ENCODE data around the gene CACNA1A.

Gene CACNA1A

DNA sequence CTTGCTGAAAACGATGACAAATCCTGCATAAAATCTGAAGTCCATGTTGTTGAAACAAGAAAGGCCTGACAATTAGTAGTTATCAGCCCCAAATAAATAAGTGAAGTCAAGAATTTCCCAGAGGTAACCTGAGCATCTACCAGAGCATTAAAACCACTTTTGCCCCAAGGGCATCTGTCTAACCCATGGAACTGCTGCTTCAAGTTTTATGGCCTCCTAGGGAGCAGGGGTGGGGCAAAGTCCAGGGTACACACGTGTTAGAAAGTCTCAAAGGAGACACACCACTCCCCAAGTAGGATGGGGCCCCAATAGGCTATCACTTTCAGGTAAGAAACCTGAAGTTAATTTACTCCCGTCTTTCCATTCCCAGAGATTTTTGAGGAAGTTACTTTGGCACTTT lies 81.1 kb downstream of the CACNA1A start:
- H3K4me3 ChIP-seq (ENCODE audit: low read depth, low read length) = no peak overlapping the region
- H3K36me3 ChIP-seq (ENCODE audit: control insufficient read depth in 2 of 2, insufficient read depth in 1 of 2, low read length in 2 of 2) = no peaks in the 10 kb centered on the region
- H3K4me1 ChIP-seq (ENCODE audit: control insufficient read depth, insufficient read depth, low read length) = no peaks in the 10 kb centered on the region
- H3K27ac ChIP-seq (ENCODE audit: extremely low read depth, low read depth, low read length) = no peak overlapping the region
- POLR2A ChIA-PET = no interaction called here
- CTCF ChIA-PET = interaction anchor here (1.0 kb wide), 1 partner anchor 147 kb away, joined by 9 read pairs; no protein-coding TSS in a partner anchor
- H3K9me3 ChIP-seq (ENCODE audit: control insufficient read depth, insufficient read depth, low read depth, low read length) = no peaks in the 10 kb centered on the region
- TF ChIP-seq ZNF350 (tag by site-specific recombination; IDR thresholded peaks at IDR 0.05) (no peak), ZNF23 (tag by site-specific recombination; IDR thresholded peaks at IDR 0.05; ENCODE audit: borderline replicate concordance) (no peak), ZNF274 (IDR thresholded peaks at IDR 0.05; ENCODE audit: low read length) (no peak), ZNF274 (tag by site-specific recombination; IDR thresholded peaks at IDR 0.05; ENCODE audit: borderline replicate concordance) (no peak), ZIC2 (tag by site-specific recombination; IDR thresholded peaks at IDR 0.05) (no peak), ZNF394 (tag by site-specific recombination; IDR thresholded peaks at IDR 0.05; ENCODE audit: borderline replicate concordance) (no peak), HOXA7 (CRISPR knock-in tag; IDR thresholded peaks at IDR 0.05; ENCODE audit: borderline replicate concordance) (no peak), RBAK (tag by site-specific recombination; IDR thresholded peaks at IDR 0.05) (no peak), ZNF747 (tag by site-specific recombination; IDR thresholded peaks at IDR 0.05) (no peak), ZNF48 (tag by site-specific recombination; IDR thresholded peaks at IDR 0.05) (no peak), ZNF76 (tag by site-specific recombination; IDR thresholded peaks at IDR 0.05; ENCODE audit: borderline replicate concordance, low read depth) (no peak)
- TF ChIP-seq, protein P1, sequence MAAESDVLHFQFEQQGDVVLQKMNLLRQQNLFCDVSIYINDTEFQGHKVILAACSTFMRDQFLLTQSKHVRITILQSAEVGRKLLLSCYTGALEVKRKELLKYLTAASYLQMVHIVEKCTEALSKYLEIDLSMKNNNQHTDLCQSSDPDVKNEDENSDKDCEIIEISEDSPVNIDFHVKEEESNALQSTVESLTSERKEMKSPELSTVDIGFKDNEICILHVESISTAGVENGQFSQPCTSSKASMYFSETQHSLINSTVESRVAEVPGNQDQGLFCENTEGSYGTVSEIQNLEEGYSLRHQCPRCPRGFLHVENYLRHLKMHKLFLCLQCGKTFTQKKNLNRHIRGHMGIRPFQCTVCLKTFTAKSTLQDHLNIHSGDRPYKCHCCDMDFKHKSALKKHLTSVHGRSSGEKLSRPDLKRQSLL (tag by site-specific recombination; IDR thresholded peaks at IDR 0.05) = no peak
- TF ChIP-seq, protein P2, sequence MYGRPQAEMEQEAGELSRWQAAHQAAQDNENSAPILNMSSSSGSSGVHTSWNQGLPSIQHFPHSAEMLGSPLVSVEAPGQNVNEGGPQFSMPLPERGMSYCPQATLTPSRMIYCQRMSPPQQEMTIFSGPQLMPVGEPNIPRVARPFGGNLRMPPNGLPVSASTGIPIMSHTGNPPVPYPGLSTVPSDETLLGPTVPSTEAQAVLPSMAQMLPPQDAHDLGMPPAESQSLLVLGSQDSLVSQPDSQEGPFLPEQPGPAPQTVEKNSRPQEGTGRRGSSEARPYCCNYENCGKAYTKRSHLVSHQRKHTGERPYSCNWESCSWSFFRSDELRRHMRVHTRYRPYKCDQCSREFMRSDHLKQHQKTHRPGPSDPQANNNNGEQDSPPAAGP (tag by site-specific recombination; IDR thresholded peaks at IDR 0.05) = no peak
- TF ChIP-seq, protein P3, sequence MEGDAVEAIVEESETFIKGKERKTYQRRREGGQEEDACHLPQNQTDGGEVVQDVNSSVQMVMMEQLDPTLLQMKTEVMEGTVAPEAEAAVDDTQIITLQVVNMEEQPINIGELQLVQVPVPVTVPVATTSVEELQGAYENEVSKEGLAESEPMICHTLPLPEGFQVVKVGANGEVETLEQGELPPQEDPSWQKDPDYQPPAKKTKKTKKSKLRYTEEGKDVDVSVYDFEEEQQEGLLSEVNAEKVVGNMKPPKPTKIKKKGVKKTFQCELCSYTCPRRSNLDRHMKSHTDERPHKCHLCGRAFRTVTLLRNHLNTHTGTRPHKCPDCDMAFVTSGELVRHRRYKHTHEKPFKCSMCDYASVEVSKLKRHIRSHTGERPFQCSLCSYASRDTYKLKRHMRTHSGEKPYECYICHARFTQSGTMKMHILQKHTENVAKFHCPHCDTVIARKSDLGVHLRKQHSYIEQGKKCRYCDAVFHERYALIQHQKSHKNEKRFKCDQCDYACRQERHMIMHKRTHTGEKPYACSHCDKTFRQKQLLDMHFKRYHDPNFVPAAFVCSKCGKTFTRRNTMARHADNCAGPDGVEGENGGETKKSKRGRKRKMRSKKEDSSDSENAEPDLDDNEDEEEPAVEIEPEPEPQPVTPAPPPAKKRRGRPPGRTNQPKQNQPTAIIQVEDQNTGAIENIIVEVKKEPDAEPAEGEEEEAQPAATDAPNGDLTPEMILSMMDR (tag by site-specific recombination; IDR thresholded peaks at IDR 0.05) = no peak
- TF ChIP-seq, protein P4, sequence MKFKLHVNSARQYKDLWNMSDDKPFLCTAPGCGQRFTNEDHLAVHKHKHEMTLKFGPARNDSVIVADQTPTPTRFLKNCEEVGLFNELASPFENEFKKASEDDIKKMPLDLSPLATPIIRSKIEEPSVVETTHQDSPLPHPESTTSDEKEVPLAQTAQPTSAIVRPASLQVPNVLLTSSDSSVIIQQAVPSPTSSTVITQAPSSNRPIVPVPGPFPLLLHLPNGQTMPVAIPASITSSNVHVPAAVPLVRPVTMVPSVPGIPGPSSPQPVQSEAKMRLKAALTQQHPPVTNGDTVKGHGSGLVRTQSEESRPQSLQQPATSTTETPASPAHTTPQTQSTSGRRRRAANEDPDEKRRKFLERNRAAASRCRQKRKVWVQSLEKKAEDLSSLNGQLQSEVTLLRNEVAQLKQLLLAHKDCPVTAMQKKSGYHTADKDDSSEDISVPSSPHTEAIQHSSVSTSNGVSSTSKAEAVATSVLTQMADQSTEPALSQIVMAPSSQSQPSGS (tag by site-specific recombination; IDR thresholded peaks at IDR 0.05; ENCODE audit: low read depth) = no peak

DNA sequence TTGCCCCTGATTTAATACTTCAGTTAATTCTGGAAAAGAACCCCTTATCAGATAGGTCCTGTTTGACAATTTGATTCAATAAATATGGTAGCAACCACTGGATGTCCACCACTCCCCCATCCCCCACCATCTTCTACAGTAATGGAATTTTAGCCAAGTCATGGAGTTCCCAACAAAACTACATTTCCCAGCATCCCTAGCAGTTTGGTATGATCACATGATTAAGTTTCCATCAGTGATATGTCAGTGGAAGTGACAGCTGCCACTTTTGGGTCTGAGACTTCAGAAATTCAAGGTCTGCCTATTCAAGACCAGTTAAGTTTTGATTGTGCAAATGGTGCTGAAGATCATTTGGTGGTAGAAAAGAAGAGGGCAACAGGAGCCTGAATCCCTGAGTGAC lies 85.5 kb downstream of the CACNA1A start:
- Histone ChIP-seq H3K9me3 (ENCODE audit: control insufficient read depth, insufficient read depth, low read depth, low read length) (no peaks in the 10 kb centered on the region), H3K27ac (ENCODE audit: extremely low read depth, low read depth, low read length) (no peak overlapping the region), H3K36me3 (ENCODE audit: control insufficient read depth in 2 of 2, insufficient read depth in 1 of 2, low read length in 2 of 2) (no peaks in the 10 kb centered on the region), H3K4me3 (ENCODE audit: low read depth, low read length) (no peak overlapping the region), H3K4me1 (ENCODE audit: control insufficient read depth, insufficient read depth, low read length) (no peaks in the 10 kb centered on the region)
- CTCF ChIA-PET = interaction anchor here (0.5 to 1.0 kb wide), 2 partner anchors 10 to 172 kb away, joined by 4 read pairs; no protein-coding TSS in a partner anchor
- POLR2A ChIA-PET = no interaction called here
- TF ChIP-seq ZBTB1 (tag by site-specific recombination; IDR thresholded peaks at IDR 0.05) (no peak), KLF9 (tag by site-specific recombination; IDR thresholded peaks at IDR 0.05; ENCODE audit: low read depth) (no peak), ZNF354C (tag by site-specific recombination; IDR thresholded peaks at IDR 0.05; ENCODE audit: borderline replicate concordance, low read depth) (no peak), ZNF548 (tag by site-specific recombination; IDR thresholded peaks at IDR 0.05) (no peak), ZNF211 (tag by site-specific recombination; IDR thresholded peaks at IDR 0.05; ENCODE audit: low read depth) (no peak), ZNF157 (tag by site-specific recombination; IDR thresholded peaks at IDR 0.05) (no peak), ZSCAN30 (tag by site-specific recombination; IDR thresholded peaks at IDR 0.05) (no peak), ZNF501 (tag by site-specific recombination; IDR thresholded peaks at IDR 0.05) (no peak), ZNF2 (tag by site-specific recombination; IDR thresholded peaks at IDR 0.05) (no peak)
- TF ChIP-seq, protein P5, sequence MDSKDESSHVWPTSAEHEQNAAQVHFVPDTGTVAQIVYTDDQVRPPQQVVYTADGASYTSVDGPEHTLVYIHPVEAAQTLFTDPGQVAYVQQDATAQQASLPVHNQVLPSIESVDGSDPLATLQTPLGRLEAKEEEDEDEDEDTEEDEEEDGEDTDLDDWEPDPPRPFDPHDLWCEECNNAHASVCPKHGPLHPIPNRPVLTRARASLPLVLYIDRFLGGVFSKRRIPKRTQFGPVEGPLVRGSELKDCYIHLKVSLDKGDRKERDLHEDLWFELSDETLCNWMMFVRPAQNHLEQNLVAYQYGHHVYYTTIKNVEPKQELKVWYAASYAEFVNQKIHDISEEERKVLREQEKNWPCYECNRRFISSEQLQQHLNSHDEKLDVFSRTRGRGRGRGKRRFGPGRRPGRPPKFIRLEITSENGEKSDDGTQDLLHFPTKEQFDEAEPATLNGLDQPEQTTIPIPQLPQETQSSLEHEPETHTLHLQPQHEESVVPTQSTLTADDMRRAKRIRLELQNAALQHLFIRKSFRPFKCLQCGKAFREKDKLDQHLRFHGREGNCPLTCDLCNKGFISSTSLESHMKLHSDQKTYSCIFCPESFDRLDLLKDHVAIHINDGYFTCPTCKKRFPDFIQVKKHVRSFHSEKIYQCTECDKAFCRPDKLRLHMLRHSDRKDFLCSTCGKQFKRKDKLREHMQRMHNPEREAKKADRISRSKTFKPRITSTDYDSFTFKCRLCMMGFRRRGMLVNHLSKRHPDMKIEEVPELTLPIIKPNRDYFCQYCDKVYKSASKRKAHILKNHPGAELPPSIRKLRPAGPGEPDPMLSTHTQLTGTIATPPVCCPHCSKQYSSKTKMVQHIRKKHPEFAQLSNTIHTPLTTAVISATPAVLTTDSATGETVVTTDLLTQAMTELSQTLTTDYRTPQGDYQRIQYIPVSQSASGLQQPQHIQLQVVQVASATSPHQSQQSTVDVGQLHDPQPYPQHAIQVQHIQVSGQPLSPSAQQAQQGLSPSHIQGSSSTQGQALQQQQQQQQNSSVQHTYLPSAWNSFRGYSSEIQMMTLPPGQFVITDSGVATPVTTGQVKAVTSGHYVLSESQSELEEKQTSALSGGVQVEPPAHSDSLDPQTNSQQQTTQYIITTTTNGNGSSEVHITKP (tag by site-specific recombination; IDR thresholded peaks at IDR 0.05) = no peak
- TF ChIP-seq, protein P6, sequence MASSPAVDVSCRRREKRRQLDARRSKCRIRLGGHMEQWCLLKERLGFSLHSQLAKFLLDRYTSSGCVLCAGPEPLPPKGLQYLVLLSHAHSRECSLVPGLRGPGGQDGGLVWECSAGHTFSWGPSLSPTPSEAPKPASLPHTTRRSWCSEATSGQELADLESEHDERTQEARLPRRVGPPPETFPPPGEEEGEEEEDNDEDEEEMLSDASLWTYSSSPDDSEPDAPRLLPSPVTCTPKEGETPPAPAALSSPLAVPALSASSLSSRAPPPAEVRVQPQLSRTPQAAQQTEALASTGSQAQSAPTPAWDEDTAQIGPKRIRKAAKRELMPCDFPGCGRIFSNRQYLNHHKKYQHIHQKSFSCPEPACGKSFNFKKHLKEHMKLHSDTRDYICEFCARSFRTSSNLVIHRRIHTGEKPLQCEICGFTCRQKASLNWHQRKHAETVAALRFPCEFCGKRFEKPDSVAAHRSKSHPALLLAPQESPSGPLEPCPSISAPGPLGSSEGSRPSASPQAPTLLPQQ (tag by site-specific recombination; IDR thresholded peaks at IDR 0.05) = no peak

Measured in HEK293 (cell line).